Esophagus muscularis mucosa (tissue), 3 donors: ENCODE results near the gene FRMD4A.

ENCODE experiments used
- CTCF ChIP-seq, 3 experiments: fragments of 200-600 bp in 2 of 3; fragments of 450-650 bp in 1 of 3; sonication (generic) in 2 of 3; IDR thresholded peaks; one replicate each; pipeline ENCODE4 v1.5.1; 2017 to 2019; ENCODE audit warnings: antibody characterized with exemption in 3 of 3, mild to moderate bottlenecking in 2 of 3, moderate library complexity in 1 of 3
- POLR2A ChIP-seq: fragments of 450-650 bp; IDR thresholded peaks from one replicate; pipeline ENCODE4 v1.6.1; 2017; ENCODE audit warnings: antibody characterized with exemption, moderate library complexity, mild to moderate bottlenecking, low read depth

- TF ChIP-seq CTCF (IDR thresholded peaks at IDR 0.05), result no peak
- no peak for TF ChIP-seq POLR2A
These were observed 692.8 kb downstream of the FRMD4A start for GRCh38 chr10:13637894-13638293.
